T-cell (primary cell): Measurements from ENCODE around the gene AP1B1. TPM values are rescaled to one million over a fixed set of nuclear protein-coding genes. Genes with fewer than 3 reads are reported as not detected.

Source experiments
- ATAC-seq, 4 experiments: fragments of 200-7000 bp in 3 of 4; fragments of 150-1000 bp in 1 of 4; cut with Tn5 transposase; replicated peaks in 1 of 4; 1 replicate in 3 of 4; 2 replicates in 1 of 4; pipeline ENCODE4 v1.10.0; 2021; ENCODE audit warnings: moderate library complexity in 3 of 4, mild to moderate bottlenecking in 2 of 4, moderate number of reproducible peaks in 1 of 4
- CTCF ChIA-PET, 2 donors: fragments of 300-600 bp; sonication (Branson Sonifier 250); formaldehyde crosslinking; loops; one replicate each; lab custom pipeline; 2022; ENCODE audit warnings: antibody characterized with exemption in 2 of 2; lab: Charles Lee
- POLR2A ChIA-PET, 2 donors: fragments of 300-600 bp; sonication (Branson Sonifier 250); formaldehyde crosslinking; loops; one replicate each; lab custom pipeline; 2022; ENCODE audit warnings: antibody characterized with exemption in 2 of 2; lab: Charles Lee
- DNase-seq, 35 experiments: peaks; one replicate each; pipeline versions ENCODE4 v3.0.0 to v3.0.0-alpha.2; 2013 to 2023
- H3K27ac ChIP-seq: one replicate; pipeline ENCODE4 v1.5.1; 2013; ENCODE audit warnings: low read length
- H3K27me3 ChIP-seq, 2 experiments: replicated peaks in 1 of 2; 1 replicate in 1 of 2; 2 replicates in 1 of 2; pipeline versions ENCODE4 v1.6.1 to v1.7.0; 2013; ENCODE audit warnings: low read length in 1 of 2, mixed read lengths in 1 of 2; ENCODE audit not compliant: control insufficient read depth in 2 of 2, insufficient read depth in 2 of 2; ENCODE audit errors: extremely low read depth in 1 of 2
- H3K36me3 ChIP-seq, 2 donors: 1 replicate in 1 of 2; 2 replicates in 1 of 2; pipeline versions ENCODE4 v1.6.1 to v1.7.0; 2013; ENCODE audit warnings: low read length in 1 of 2; ENCODE audit not compliant: control insufficient read depth in 2 of 2, insufficient read depth in 1 of 2; ENCODE audit errors: extremely low read depth in 1 of 2
- H3K4me1 ChIP-seq, 2 experiments: 1 replicate in 1 of 2; 2 replicates in 1 of 2; pipeline versions ENCODE4 v1.6.1 to v1.7.0; 2013; ENCODE audit warnings: low read length in 2 of 2, mixed read lengths in 1 of 2; ENCODE audit not compliant: insufficient read depth in 2 of 2, control insufficient read depth in 1 of 2; ENCODE audit errors: extremely low read depth in 1 of 2
- H3K4me3 ChIP-seq, 2 donors: 1 replicate in 1 of 2; 2 replicates in 1 of 2; pipeline versions ENCODE4 v1.5.1 to v1.7.0; 2013; ENCODE audit warnings: mild to moderate bottlenecking in 2 of 2, low read length in 1 of 2, moderate library complexity in 1 of 2; ENCODE audit not compliant: control insufficient read depth in 1 of 2; ENCODE audit errors: extremely low read depth in 1 of 2
- H3K9me3 ChIP-seq: 2 replicates; pipeline ENCODE4 v1.7.0; 2013
- H3K27ac Mint-ChIP-seq, 2 donors: one replicate each; pipeline ENCODE4 v1.8.0; 2020 to 2021; ENCODE audit warnings: mild to moderate bottlenecking in 2 of 2, mixed read lengths in 2 of 2
- H3K27me3 Mint-ChIP-seq, 2 donors: one replicate each; pipeline ENCODE4 v1.8.0; 2021 to 2022; ENCODE audit warnings: mixed read lengths in 2 of 2
- H3K36me3 Mint-ChIP-seq: one replicate; pipeline ENCODE4 v1.8.0; 2021; ENCODE audit warnings: mixed read lengths
- H3K4me1 Mint-ChIP-seq, 3 donors: one replicate each; pipeline ENCODE4 v1.8.0; 2020 to 2022; ENCODE audit warnings: mixed read lengths in 3 of 3, mild to moderate bottlenecking in 1 of 3
- H3K4me3 Mint-ChIP-seq, 3 donors: one replicate each; pipeline ENCODE4 v1.8.0; 2020 to 2022; ENCODE audit warnings: mild to moderate bottlenecking in 3 of 3, mixed read lengths in 3 of 3, moderate library complexity in 3 of 3
- H3K9me3 Mint-ChIP-seq, 3 donors: one replicate each; pipeline ENCODE4 v1.8.0; 2020 to 2022; ENCODE audit warnings: mixed read lengths in 3 of 3
- WGBS: methylation state at CpG from one replicate; pipeline ENCODE4 v1.1.5; 2013; ENCODE audit warnings: missing lambda C conversion rate; ENCODE audit not compliant: insufficient coverage; 5-methylcytosine and 5-hydroxymethylcytosine counted together
- total RNA-seq, 35 experiments: library from RNA in 6 of 35; stranded (reverse) in 6 of 35; fragments of 120-200 nt in 1 of 35; gene quantifications; one replicate each; pipeline versions ENCODE4 v1.2.1 to v1.2.4 and lab custom pipeline; 2013 to 2026

AP1B1 gene
- total RNA-seq, 5 donors from 2014 or later (not counting 1 experiment from before 2014, with no cell fraction given): 41.1 to 49.5 (median 47.1) TPM

DNA sequence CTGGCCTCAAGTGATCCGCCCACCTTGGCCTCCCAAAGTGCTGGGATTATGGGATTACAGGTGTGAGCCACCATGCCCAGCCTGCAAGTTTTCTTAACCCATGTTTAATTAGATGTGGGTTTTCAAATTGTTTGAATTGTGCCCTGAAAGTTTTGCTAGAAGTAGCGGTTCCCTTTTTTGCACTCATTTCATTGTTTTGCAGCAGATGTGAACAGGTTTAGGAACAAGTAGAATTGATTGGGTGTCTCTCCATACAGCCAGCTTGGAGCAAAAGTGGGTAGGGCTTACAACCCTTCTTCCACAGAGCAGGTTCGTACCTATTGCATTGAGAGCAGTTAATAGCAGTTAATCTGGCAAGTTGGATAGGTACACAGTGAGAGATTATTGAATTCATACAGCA lies 104.2 kb downstream of the AP1B1 start:
- Mint-ChIP-seq H3K27ac (no peak overlapping the region), H3K9me3 (no peaks in the 10 kb centered on the region), H3K4me1 (peaks cover 17 to 34% (median 27%) of the 10 kb centered on the region in 3 donors), H3K4me3 (no peak overlapping the region), H3K36me3 (peaks cover 67% of the 10 kb centered on the region), H3K27me3 (no peaks in the 10 kb centered on the region)
- 94% methylated on average over 3 of the region's 3 CpGs for WGBS
- no peaks in the 10 kb centered on the region for H3K9me3 ChIP-seq
- no peak overlapping the region for H3K4me3 ChIP-seq
- ATAC-seq (no peak), DNase-seq (no peak)
- H3K4me1 ChIP-seq: no peaks in the 10 kb centered on the region
- ChIA-PET CTCF (no interaction called here), POLR2A (no interaction called here)
- no peaks in the 10 kb centered on the region for H3K27me3 ChIP-seq
- no peak overlapping the region for H3K27ac ChIP-seq
- peaks cover 11 to 78% of the 10 kb centered on the region in 2 donors for H3K36me3 ChIP-seq

DNA sequence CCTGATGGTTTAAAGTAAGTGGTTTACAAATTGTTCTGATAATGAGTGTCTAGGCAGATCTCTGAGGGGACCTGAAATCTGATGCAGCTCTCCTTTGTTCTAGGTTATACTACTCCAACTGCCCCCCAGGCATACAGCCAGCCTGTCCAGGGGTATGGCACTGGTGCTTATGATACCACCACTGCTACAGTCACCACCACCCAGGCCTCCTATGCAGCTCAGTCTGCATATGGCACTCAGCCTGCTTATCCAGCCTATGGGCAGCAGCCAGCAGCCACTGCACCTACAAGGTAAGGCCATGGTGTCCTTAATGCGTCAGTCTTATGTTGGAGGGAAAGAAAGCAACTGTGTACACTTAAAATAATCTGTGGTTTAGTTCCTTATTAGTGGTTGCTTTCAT lies 110.4 kb downstream of the AP1B1 start:
- H3K27me3 Mint-ChIP-seq: no peaks in the 10 kb centered on the region
- H3K36me3 Mint-ChIP-seq: peaks cover 76% of the 10 kb centered on the region
- H3K4me1 Mint-ChIP-seq: peaks cover 50 to 63% (median 61%) of the 10 kb centered on the region in 3 donors
- Histone ChIP-seq H3K36me3 (peaks cover 9 to 84% of the 10 kb centered on the region in 2 donors), H3K9me3 (no peaks in the 10 kb centered on the region), H3K27ac (no peak overlapping the region), H3K4me3 (no peak overlapping the region), H3K27me3 (no peaks in the 10 kb centered on the region), H3K4me1 (peaks cover 3 to 14% of the 10 kb centered on the region in 2 experiments)
- no peak overlapping the region for H3K4me3 Mint-ChIP-seq
- no peak for DNase-seq
- ChIA-PET CTCF (interaction anchor here (0.6 to 0.7 kb wide), 2 partner anchors 8 to 21 kb away, joined by 3 to 6 read pairs; no protein-coding TSS in a partner anchor), POLR2A (interaction anchor here (0.6 to 0.9 kb wide), 2 partner anchors 9 to 28 kb away, joined by 4 to 5 read pairs; no protein-coding TSS in a partner anchor)
- H3K27ac Mint-ChIP-seq: no peak overlapping the region
- no peaks in the 10 kb centered on the region for H3K9me3 Mint-ChIP-seq
- WGBS: no CpG with 5 or more reads among the region's 1 CpG
- ATAC-seq: no peak

Other genes starting within 250 kb of the AP1B1 start
- 1 to 10 TPM in 1 of 5 donors, under 1 TPM in 4; 0.32 to 1.5 (median 0.76) TPM for gene EMID1, start 182.7 kb downstream of the AP1B1 start, total RNA-seq
- gene RHBDD3, start 120.6 kb downstream of the AP1B1 start, total RNA-seq: 10 to 100 TPM; 14.1 to 25.4 (median 22.1) TPM
- gene EWSR1, start 120.3 kb downstream of the AP1B1 start, total RNA-seq: 100 to 1,000 TPM; 254 to 308 (median 260) TPM
- 1 to 10 TPM in 1 of 5 donors, under 1 TPM in 4; 0.53 to 1.2 (median 0.85) TPM for gene GAS2L1, start 81.9 kb downstream of the AP1B1 start, total RNA-seq
- gene RASL10A, start 72.9 kb downstream of the AP1B1 start, total RNA-seq: 1 to 10 TPM in 1 of 5 donors, under 1 TPM in 3, not detected in 1; 0.33 to 1.2 (median 0.71) TPM
- under 1 TPM in 1 of 5 donors, not detected in 4; 0.22 TPM for gene RFPL1, start 50.0 kb upstream of the AP1B1 start, total RNA-seq
- gene NEFH, start 91.6 kb upstream of the AP1B1 start, total RNA-seq: under 1 TPM; 0.47 to 0.86 (median 0.73) TPM
- gene THOC5, start 165.2 kb upstream of the AP1B1 start, total RNA-seq: 10 to 100 TPM; 36.9 to 55.4 (median 48.5) TPM
- 10 to 100 TPM; 28.2 to 38.3 (median 32.8) TPM for gene NIPSNAP1, start 192.5 kb upstream of the AP1B1 start, total RNA-seq
- gene NF2, start 215.1 kb upstream of the AP1B1 start, total RNA-seq: 10 to 100 TPM; 26.1 to 33.4 (median 31.9) TPM